Body of pancreas (tissue), 4 donors: ENCODE data around the gene NR2F6. TPM values are rescaled to one million over a fixed set of nuclear protein-coding genes. Genes with fewer than 3 reads are reported as not detected.

ENCODE experiments used
- ATAC-seq: fragments of 150-250 bp; one replicate; pipeline ENCODE4 v1.9.1; 2016
- DNase-seq, 4 donors: peaks; one replicate each; pipeline ENCODE4 v3.0.0-alpha.2; 2019
- H3K27ac ChIP-seq, 4 donors: fragments of 200-600 bp; sonication (generic); 1 replicate in 3 of 4; 2 replicates in 1 of 4; pipeline versions ENCODE4 v1.5.1 to v1.6.1; 2016 to 2019; ENCODE audit warnings: mild to moderate bottlenecking in 1 of 4, mixed read lengths in 1 of 4, moderate library complexity in 1 of 4
- H3K27me3 ChIP-seq, 2 donors: fragments of 200-600 bp; sonication (generic); one replicate each; pipeline ENCODE4 v1.6.0; 2016; ENCODE audit warnings: mild to moderate bottlenecking in 1 of 2
- H3K36me3 ChIP-seq, 2 donors: fragments of 200-600 bp; sonication (generic); replicated peaks in 1 of 2; 2 replicates each; pipeline ENCODE4 v1.5.1; 2016; ENCODE audit warnings: low read depth in 2 of 2; ENCODE audit not compliant: insufficient read depth in 1 of 2
- H3K4me1 ChIP-seq: fragments of 200-600 bp; sonication (generic); one replicate; pipeline ENCODE4 v1.6.0; 2016
- H3K4me3 ChIP-seq, 2 donors: fragments of 200-600 bp; sonication (generic); 1 replicate in 1 of 2; 2 replicates in 1 of 2; pipeline ENCODE4 v1.5.1; 2016 to 2019
- H3K9me3 ChIP-seq, 3 donors: fragments of 200-600 bp; sonication (generic); 1 replicate in 2 of 3; 2 replicates in 1 of 3; pipeline ENCODE4 v1.5.1; 2016
- POLR2A ChIP-seq, 3 donors: fragments of 450-650 bp; IDR thresholded peaks; one replicate each; pipeline ENCODE4 v1.6.1; 2016; ENCODE audit warnings: antibody characterized with exemption in 3 of 3, mild to moderate bottlenecking in 2 of 3
- WGBS, 2 donors: methylation state at CpG; one replicate each; pipeline ENCODE4 v1.1.5; 2017; 5-methylcytosine and 5-hydroxymethylcytosine counted together
- intact Hi-C: fragments of 100-400 bp; cut with DNase I; formaldehyde crosslinking; loops from one replicate; pipeline ENCODE4 v1.15.1; 2023
- total RNA-seq, 2 donors: library from RNA; depleted of rRNA; stranded (reverse); fragments of >200 nt; gene quantifications; one replicate each; pipeline ENCODE4 v1.1.0, GENCODE V29; 2016
- TF ChIP-seq, protein P1 (sequence below), 7 experiments: fragments of 450-650 bp in 4 of 7; fragments of 200-600 bp in 3 of 7; sonication (generic) in 3 of 7; IDR thresholded peaks; one replicate each; pipeline ENCODE4 v1.5.1; 2016 to 2019; ENCODE audit warnings: antibody characterized with exemption in 7 of 7

Gene NR2F6
- total RNA-seq, 2 donors from 2014 or later = 67.6 to 83.3 TPM

DNA sequence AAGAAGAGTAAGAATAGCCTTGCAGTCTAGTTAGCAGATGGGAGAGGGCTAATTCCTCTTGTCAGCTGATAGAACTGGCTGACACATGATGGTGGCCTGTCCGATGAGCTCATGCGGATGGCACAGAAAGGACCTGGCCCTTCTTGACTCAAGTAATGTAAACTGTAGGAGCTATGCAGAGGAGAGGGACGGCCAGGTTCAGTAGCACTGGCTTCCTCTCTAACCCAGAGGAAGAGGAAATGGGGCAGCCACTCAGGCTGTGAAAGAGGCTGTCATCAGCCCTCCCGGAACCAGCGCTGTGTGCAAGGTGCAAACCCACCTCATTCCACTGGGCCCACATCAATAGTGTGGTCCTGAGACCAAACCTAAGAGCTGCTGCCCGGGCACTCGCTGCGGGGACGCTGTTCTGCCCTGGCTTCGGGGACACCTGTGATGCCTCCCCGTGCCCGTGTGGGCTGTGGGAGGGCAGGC is 61.3 kb downstream of the NR2F6 start:
- intact Hi-C loops = no loop called here
- Histone ChIP-seq H3K4me3 (no peak overlapping the region), H3K9me3 (no peaks in the 10 kb centered on the region), H3K27me3 (no peaks in the 10 kb centered on the region), H3K4me1 (no peaks in the 10 kb centered on the region), H3K36me3 (peaks cover 0 to 7% of the 10 kb centered on the region in 2 donors), H3K27ac (no peak overlapping the region)
- TF ChIP-seq, protein P1, sequence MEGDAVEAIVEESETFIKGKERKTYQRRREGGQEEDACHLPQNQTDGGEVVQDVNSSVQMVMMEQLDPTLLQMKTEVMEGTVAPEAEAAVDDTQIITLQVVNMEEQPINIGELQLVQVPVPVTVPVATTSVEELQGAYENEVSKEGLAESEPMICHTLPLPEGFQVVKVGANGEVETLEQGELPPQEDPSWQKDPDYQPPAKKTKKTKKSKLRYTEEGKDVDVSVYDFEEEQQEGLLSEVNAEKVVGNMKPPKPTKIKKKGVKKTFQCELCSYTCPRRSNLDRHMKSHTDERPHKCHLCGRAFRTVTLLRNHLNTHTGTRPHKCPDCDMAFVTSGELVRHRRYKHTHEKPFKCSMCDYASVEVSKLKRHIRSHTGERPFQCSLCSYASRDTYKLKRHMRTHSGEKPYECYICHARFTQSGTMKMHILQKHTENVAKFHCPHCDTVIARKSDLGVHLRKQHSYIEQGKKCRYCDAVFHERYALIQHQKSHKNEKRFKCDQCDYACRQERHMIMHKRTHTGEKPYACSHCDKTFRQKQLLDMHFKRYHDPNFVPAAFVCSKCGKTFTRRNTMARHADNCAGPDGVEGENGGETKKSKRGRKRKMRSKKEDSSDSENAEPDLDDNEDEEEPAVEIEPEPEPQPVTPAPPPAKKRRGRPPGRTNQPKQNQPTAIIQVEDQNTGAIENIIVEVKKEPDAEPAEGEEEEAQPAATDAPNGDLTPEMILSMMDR (IDR thresholded peaks at IDR 0.05) = no peak
- TF ChIP-seq POLR2A (IDR thresholded peaks at IDR 0.05) = no peak
- ATAC-seq (no peak), DNase-seq (no peak)
- 83 to 90% methylated on average over 2 to 12 of the region's 12 CpGs for WGBS, 2 donors

GRCh38 chr19:17183858-17184321 is 61.8 kb downstream of the NR2F6 start:
- ATAC-seq = no peak
- intact Hi-C loops = no loop called here
- Histone ChIP-seq H3K4me1 (no peaks in the 10 kb centered on the region), H3K27ac (no peak overlapping the region), H3K36me3 (peaks cover 0 to 7% of the 10 kb centered on the region in 2 donors), H3K4me3 (no peak overlapping the region), H3K9me3 (no peaks in the 10 kb centered on the region), H3K27me3 (no peaks in the 10 kb centered on the region)
- WGBS, 2 donors = 61 to 86% methylated on average over 11 of the region's 11 CpGs
- TF ChIP-seq, protein P1 (IDR thresholded peaks at IDR 0.05) = no peak
- TF ChIP-seq POLR2A (IDR thresholded peaks at IDR 0.05) = no peak
- no peak for DNase-seq

GRCh38 chr19:17183271-17183761 is 62.4 kb downstream of the NR2F6 start:
- Histone ChIP-seq H3K9me3 (no peaks in the 10 kb centered on the region), H3K27me3 (no peaks in the 10 kb centered on the region), H3K4me1 (no peaks in the 10 kb centered on the region), H3K27ac (no peak overlapping the region), H3K4me3 (no peak overlapping the region), H3K36me3 (peaks cover 0 to 7% of the 10 kb centered on the region in 2 donors)
- WGBS, 2 donors = 64 to 100% methylated on average over 6 to 14 of the region's 14 CpGs
- no peak for DNase-seq
- no peak for ATAC-seq
- TF ChIP-seq POLR2A (IDR thresholded peaks at IDR 0.05) = no peak
- TF ChIP-seq, protein P1 (IDR thresholded peaks at IDR 0.05) = no peak
- intact Hi-C loops = no loop called here

Other genes with a start within 250 kb of the NR2F6 start
- 1 to 10 TPM; 2.0 to 5.2 TPM for gene CPAMD8, start 219.1 kb downstream of the NR2F6 start, total RNA-seq
- gene HAUS8, start 170.5 kb downstream of the NR2F6 start, total RNA-seq = 1 to 10 TPM; 1.6 to 2.3 TPM
- gene MYO9B, start 170.1 kb downstream of the NR2F6 start, total RNA-seq = 10 to 100 TPM; 26.2 to 56.0 TPM
- gene USE1, start 30.6 kb downstream of the NR2F6 start, total RNA-seq = 10 to 100 TPM; 13.2 to 20.1 TPM
- 10 to 100 TPM; 27.4 to 27.8 TPM for gene OCEL1, start 19.7 kb downstream of the NR2F6 start, total RNA-seq
- gene USHBP1, start 18.8 kb upstream of the NR2F6 start, total RNA-seq = 10 to 100 TPM in 1 of 2 donors, 1 to 10 TPM in 1; 9.2 to 10.4 TPM
- gene BABAM1, start 21.5 kb upstream of the NR2F6 start, total RNA-seq = 10 to 100 TPM; 45.2 to 84.6 TPM
- under 1 TPM in 1 of 2 donors, not detected in 1; 0.33 TPM for gene ANKLE1, start 36.0 kb upstream of the NR2F6 start, total RNA-seq
- gene ABHD8, start 57.5 kb upstream of the NR2F6 start, total RNA-seq = 10 to 100 TPM; 10.2 to 12.2 TPM
- gene MRPL34, start 60.0 kb upstream of the NR2F6 start, total RNA-seq = 100 to 1,000 TPM in 1 of 2 donors, 10 to 100 TPM in 1; 47.7 to 152 TPM
- 1 to 10 TPM; 3.3 to 6.2 TPM for gene DDA1, start 63.6 kb upstream of the NR2F6 start, total RNA-seq
- 10 to 100 TPM in 1 of 2 donors, 1 to 10 TPM in 1; 7.0 to 16.5 TPM for gene ANO8, start 88.9 kb upstream of the NR2F6 start, total RNA-seq
- gene GTPBP3, start 91.6 kb upstream of the NR2F6 start, total RNA-seq = 100 to 1,000 TPM in 1 of 2 donors, 10 to 100 TPM in 1; 13.7 to 127 TPM
- 10 to 100 TPM; 37.9 to 49.8 TPM for gene PLVAP, start 131.4 kb upstream of the NR2F6 start, total RNA-seq
- gene CCDC194, start 148.3 kb upstream of the NR2F6 start, total RNA-seq = not detected
- gene BST2, start 159.7 kb upstream of the NR2F6 start, total RNA-seq = 10 to 100 TPM; 34.3 to 43.6 TPM
- gene MVB12A, start 174.1 kb upstream of the NR2F6 start, total RNA-seq = 10 to 100 TPM; 33.3 to 34.8 TPM
- under 1 TPM in 1 of 2 donors, not detected in 1; 0.52 TPM for gene TMEM221, start 202.7 kb upstream of the NR2F6 start, total RNA-seq
- gene NXNL1, start 215.0 kb upstream of the NR2F6 start, total RNA-seq = not detected
- 10 to 100 TPM; 21.1 to 25.7 TPM for gene SLC27A1, start 224.6 kb upstream of the NR2F6 start, total RNA-seq